ENCODE measurements around the gene ZC3H10.

The ZC3H10 gene

DNA sequence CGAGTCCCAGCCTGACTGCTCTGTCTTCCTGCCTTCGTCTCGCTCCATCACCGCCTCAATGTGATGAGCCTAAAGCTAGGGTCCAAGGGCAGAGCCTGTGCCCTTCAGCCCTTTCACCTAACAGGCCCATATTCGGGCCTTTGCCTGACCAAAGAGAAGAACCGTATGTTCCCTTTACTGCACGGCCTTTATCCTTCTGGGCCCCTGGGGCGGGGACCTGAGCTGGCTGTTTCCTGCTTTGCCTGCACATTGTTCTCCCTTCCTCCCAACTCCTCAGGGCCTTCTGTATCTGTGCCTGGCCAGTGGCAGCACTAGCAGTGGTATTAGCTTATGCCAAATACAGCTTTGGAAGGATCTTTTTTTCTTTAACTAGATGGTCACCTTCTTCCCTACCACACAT lies 25.8 kb downstream of the ZC3H10 start:
- Histone ChIP-seq H3K9me3 (ENCODE audit: low read length) (no peaks in the 10 kb centered on the region), H3K36me3 (ENCODE audit: insufficient read depth, low read length) (peaks cover 53% of the 10 kb centered on the region), H3K27me3 (ENCODE audit: insufficient read depth, low read length) (no peaks in the 10 kb centered on the region)

DNA sequence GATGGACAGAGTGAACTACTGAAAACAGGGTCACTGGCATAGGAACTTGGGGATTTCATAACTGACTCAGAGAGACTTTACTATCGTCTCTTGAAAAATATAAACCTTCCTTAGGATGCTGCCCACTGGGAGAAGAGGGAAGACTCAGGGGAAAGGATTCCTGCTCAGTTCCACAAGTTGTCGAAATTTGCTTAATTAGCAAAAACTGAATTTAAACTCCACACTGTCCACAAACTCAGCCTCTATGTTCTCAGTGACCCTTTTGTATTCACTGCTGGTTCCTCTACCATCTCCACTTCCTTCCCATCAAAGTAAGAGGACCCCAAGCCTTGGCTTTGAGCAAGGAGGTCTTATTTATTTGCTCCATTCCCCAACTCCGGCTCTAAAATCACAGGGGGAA lies 27.2 kb downstream of the ZC3H10 start:
- Histone ChIP-seq H3K27me3 (ENCODE audit: insufficient read depth, low read length) (no peaks in the 10 kb centered on the region), H3K36me3 (ENCODE audit: insufficient read depth, low read length) (peaks cover 45% of the 10 kb centered on the region)

More for the DNA sequence above, 25.8 kb downstream of the ZC3H10 start:
- Histone ChIP-seq H3K4me3 (ENCODE audit: low read length) (no peak overlapping the region), H2AFZ (ENCODE audit: low read depth, low read length) (no peak overlapping the region), H3K4me1 (ENCODE audit: insufficient read depth, low read length) (no peaks in the 10 kb centered on the region)

DNA sequence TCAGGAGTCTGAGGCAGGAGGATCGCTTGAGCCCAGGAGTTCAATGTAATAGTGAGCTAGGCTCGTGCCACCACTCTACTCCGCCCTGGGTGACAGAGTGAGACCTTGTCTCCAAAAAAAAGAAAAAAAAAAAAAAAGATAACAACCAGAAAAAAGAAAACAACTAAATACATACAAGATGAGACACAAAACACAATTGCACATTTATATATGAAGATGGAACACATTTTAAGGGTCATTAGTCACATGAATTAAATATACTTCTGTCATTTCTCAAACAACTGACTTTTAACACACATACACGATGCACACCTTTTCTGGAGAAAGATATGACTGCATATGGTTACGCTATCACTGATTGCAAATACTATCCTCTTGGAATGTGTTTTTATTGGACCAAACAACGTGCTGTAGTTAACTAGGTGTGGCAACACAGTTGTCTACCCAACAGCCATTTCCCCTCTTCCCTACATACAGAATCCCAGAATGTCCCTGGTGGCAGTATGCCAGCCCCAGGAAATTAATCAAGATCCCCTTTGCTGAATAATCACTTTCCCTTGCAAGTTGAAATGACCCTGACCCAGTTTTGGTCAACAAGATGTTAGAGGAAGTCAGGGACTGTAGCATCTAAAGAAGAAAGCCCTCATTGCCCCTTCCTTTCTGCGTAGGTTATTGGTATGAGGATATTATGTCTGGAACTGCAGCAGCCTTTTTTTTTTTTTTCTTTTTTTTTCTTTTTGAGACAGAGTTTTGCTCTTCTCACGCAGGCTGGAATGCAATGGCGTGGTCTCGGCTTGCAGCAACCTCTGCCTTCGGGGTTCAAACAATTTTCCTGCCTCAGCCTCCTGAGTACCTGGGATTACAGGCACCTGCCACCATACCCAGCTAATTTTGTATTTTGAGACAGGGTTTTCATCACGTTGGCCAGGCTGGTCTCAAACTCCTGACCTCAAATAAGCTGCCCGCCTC lies 28.7 kb downstream of the ZC3H10 start:
- Histone ChIP-seq H3K9me3 (ENCODE audit: low read length) (no peaks in the 10 kb centered on the region), H3K27me3 (ENCODE audit: insufficient read depth, low read length) (no peaks in the 10 kb centered on the region), H3K4me3 (ENCODE audit: low read length) (no peak overlapping the region), H2AFZ (ENCODE audit: low read depth, low read length) (no peak overlapping the region), H3K36me3 (ENCODE audit: insufficient read depth, low read length) (peaks cover 36% of the 10 kb centered on the region), H3K4me1 (ENCODE audit: insufficient read depth, low read length) (peaks cover 6% of the 10 kb centered on the region)

More for the DNA sequence above, 27.2 kb downstream of the ZC3H10 start:
- Histone ChIP-seq H2AFZ (ENCODE audit: low read depth, low read length) (no peak overlapping the region), H3K4me3 (ENCODE audit: low read length) (no peak overlapping the region), H3K4me1 (ENCODE audit: insufficient read depth, low read length) (no peaks in the 10 kb centered on the region), H3K9me3 (ENCODE audit: low read length) (no peaks in the 10 kb centered on the region)

DNA sequence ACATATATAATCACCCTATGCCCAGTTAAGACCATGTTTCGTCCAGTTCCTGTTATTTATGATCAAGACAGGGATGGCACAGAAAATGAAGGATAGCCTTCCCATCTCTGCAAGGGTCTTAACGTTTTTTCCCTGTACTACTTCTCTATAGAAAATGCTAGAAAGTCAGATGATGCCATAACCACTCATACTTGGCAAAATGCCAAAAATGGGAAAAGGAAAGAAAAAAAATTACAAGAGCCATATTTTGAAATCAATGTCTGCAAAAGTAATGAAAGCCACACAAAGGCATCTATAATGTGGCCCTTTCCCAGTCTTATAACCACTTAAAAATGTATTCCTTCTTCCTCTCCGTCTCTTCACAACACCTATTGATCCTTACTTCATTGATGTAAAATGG lies 32.5 kb downstream of the ZC3H10 start:
- H3K4me1 ChIP-seq (ENCODE audit: insufficient read depth, low read length) = peaks cover 15% of the 10 kb centered on the region
- no peak overlapping the region for H3K4me3 ChIP-seq (ENCODE audit: low read length)
- H3K9me3 ChIP-seq (ENCODE audit: low read length) = no peaks in the 10 kb centered on the region
- H3K36me3 ChIP-seq (ENCODE audit: insufficient read depth, low read length) = peaks cover 8% of the 10 kb centered on the region
- H2AFZ ChIP-seq (ENCODE audit: low read depth, low read length) = no peak overlapping the region
- H3K27me3 ChIP-seq (ENCODE audit: insufficient read depth, low read length) = no peaks in the 10 kb centered on the region

DNA sequence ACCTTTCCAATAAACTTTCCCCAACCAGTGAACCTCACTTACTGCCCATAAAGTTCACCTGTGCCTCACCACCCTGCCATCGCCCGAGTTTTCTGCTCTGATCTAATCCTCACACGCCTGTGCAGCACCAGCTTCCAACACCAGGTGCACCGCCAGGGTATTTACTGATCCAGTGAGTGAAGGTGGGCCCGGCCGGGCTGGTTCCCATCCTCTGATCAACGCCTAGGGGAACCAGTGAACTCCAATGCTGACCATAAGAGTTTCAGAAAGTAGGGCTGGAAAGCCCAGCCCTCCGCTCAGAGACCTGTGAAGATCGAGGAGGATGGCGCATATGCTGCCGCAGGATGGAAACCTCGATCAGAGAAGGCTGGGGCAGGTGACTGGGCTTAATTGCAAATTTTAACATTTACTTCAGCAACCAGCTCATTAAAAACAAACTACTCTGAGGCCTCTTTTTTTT lies 33.6 kb downstream of the ZC3H10 start:
- Histone ChIP-seq H3K27me3 (ENCODE audit: insufficient read depth, low read length) (no peaks in the 10 kb centered on the region), H3K4me3 (ENCODE audit: low read length) (peak overlapping the region; percentile 93), H3K9me3 (ENCODE audit: low read length) (no peaks in the 10 kb centered on the region), H3K36me3 (ENCODE audit: insufficient read depth, low read length) (peaks cover 13% of the 10 kb centered on the region), H3K4me1 (ENCODE audit: insufficient read depth, low read length) (peaks cover 15% of the 10 kb centered on the region), H2AFZ (ENCODE audit: low read depth, low read length) (peak overlapping the region; percentile 88)

DNA sequence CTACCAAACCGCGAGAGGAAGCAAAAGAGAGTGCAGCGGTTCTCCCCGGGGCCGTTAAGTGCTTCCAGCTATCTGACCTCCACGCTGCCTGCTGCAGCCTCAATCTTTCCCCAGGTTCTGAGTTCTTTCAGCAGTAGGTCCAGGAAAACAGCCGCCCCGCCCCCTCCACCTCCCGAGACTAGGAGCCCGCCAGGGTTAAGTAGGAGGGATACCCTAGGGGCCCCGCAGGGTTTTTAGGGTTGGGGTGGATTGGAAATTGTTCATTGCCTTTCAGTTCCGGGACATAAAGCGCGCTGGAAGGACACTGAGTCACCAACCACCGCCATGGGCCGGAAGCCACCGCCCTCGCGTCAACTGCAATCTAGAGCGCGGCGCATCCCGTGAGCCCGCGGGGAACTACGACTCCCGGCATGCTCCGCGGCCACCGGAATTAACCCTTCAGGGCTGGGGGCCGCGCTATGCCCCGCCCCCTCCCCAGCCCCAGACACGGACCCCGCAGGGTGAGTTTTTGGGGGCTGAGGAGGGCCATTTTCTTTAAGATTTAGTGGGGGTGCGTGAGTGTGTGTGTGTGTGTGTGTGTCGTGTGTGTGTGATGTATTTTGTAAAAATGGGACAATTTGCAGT lies 34.2 kb downstream of the ZC3H10 start, which contains the start of gene MYL6B:
Gene MYL6B, plus strand, starts transcription at position 456 of the 624 bp plus-strand sequence. CDS start 1,332 bp downstream, outside the sequence.
- H3K36me3 ChIP-seq (ENCODE audit: insufficient read depth, low read length) = peaks cover 13% of the 10 kb centered on the region
- peak within 1 kb of the TSS; percentile 88 for H2AFZ ChIP-seq (ENCODE audit: low read depth, low read length)
- peak within 1 kb of the TSS; percentile 93 for H3K4me3 ChIP-seq (ENCODE audit: low read length)
- peaks cover 16% of the 10 kb centered on the region for H3K4me1 ChIP-seq (ENCODE audit: insufficient read depth, low read length)
- no peaks in the 10 kb centered on the region for H3K9me3 ChIP-seq (ENCODE audit: low read length)
- H3K27me3 ChIP-seq (ENCODE audit: insufficient read depth, low read length) = no peaks in the 10 kb centered on the region

DNA sequence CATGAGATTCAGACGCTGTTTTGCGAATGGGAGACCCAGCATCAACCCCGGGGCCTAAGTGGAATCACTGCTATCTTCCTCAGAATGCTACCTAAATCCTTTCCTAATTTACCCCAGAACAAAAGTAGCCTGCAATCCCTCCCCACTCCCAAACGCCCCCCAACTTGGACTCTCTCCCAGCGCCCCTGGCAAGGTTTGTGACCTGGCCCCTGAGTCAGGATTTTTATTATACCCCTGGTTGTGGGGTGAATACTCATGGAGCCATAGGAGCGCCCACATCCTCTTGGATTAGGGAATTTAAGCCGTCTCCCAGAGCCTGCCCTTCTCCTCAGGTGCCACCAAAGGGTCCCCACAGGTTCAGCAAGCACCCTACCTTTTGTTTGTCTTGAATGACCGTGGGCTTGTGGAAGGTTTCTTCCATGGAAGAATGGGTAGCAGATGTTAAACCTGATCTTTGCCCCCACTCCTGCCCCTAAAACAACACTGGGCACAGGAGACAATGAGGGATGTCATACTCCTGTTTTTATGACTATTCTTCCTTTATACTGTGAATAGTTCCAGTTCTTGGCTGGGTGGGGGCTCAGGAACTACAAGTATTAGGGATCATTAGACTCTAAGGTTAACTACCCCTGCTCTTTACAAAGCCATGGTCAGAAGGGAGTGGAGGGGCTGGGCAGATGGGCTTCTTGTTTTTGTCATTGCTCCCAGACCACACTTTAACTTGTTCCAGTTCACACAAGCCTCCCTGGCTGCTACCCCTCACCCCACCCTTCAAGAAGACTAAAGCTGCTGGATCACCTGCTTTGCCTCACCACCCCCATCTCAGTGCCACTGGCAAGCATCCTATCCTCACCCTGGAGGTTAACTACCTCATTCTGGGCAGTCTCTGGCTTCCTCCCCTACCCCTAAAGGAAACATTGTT lies 35.0 kb downstream of the ZC3H10 start:
- H3K9me3 ChIP-seq (ENCODE audit: low read length) = no peaks in the 10 kb centered on the region
- peak overlapping the region; percentile 93 for H3K4me3 ChIP-seq (ENCODE audit: low read length)
- H3K27me3 ChIP-seq (ENCODE audit: insufficient read depth, low read length) = no peaks in the 10 kb centered on the region
- H2AFZ ChIP-seq (ENCODE audit: low read depth, low read length) = peak overlapping the region; percentile 88
- H3K4me1 ChIP-seq (ENCODE audit: insufficient read depth, low read length) = peaks cover 17% of the 10 kb centered on the region
- peaks cover 13% of the 10 kb centered on the region for H3K36me3 ChIP-seq (ENCODE audit: insufficient read depth, low read length)

DNA sequence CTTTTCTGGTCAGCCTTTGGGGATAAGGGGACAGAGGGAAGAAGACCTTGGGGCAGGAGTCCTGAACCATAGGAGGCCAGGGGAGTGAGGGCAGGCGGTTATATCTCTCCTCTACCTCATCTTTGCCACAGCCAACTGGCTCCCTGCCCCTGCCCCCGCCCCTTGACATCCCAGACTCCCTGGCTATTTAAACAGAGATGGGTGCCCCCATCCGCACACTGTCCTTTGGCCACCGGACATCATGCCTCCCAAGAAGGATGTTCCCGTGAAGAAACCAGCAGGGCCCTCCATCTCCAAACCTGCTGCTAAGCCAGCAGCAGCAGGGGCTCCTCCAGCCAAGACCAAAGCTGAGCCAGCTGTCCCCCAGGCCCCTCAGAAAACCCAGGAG lies 35.6 kb downstream of the ZC3H10 start:
- Histone ChIP-seq H3K4me1 (ENCODE audit: insufficient read depth, low read length) (peaks cover 17% of the 10 kb centered on the region), H3K4me3 (ENCODE audit: low read length) (peak overlapping the region; percentile 93), H3K36me3 (ENCODE audit: insufficient read depth, low read length) (peaks cover 13% of the 10 kb centered on the region), H3K9me3 (ENCODE audit: low read length) (no peaks in the 10 kb centered on the region), H2AFZ (ENCODE audit: low read depth, low read length) (no peak overlapping the region), H3K27me3 (ENCODE audit: insufficient read depth, low read length) (no peaks in the 10 kb centered on the region)

DNA sequence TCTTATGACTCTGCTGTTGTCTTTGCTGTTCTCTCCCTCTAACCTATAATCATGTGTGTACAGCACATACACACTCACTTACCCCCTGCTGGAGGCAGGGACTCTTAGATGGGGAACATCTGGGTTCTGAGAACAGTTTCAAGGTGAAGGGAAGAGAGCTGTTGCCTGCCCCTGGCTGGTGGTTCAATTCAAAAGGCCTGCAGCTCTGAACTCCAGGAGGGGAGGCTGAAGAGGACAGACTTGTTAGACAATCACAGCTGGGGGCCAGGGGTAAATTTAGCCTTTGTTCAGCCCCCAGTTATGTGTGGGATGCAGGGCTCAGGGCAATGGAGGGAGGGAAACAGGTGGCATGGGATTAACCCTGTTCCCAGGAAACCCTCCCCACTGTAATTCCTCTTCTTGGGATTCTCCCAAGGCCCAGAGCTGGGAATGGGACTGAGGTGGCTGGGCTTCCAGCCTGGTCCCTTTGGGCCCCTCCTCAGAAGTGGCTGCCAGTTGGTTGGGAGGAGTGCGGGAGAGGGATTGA lies 36.2 kb downstream of the ZC3H10 start:
- peaks cover 15% of the 10 kb centered on the region for H3K36me3 ChIP-seq (ENCODE audit: insufficient read depth, low read length)
- H3K9me3 ChIP-seq (ENCODE audit: low read length) = no peaks in the 10 kb centered on the region
- no peak overlapping the region for H3K4me3 ChIP-seq (ENCODE audit: low read length)
- no peak overlapping the region for H2AFZ ChIP-seq (ENCODE audit: low read depth, low read length)
- no peaks in the 10 kb centered on the region for H3K27me3 ChIP-seq (ENCODE audit: insufficient read depth, low read length)
- H3K4me1 ChIP-seq (ENCODE audit: insufficient read depth, low read length) = peaks cover 19% of the 10 kb centered on the region

DNA sequence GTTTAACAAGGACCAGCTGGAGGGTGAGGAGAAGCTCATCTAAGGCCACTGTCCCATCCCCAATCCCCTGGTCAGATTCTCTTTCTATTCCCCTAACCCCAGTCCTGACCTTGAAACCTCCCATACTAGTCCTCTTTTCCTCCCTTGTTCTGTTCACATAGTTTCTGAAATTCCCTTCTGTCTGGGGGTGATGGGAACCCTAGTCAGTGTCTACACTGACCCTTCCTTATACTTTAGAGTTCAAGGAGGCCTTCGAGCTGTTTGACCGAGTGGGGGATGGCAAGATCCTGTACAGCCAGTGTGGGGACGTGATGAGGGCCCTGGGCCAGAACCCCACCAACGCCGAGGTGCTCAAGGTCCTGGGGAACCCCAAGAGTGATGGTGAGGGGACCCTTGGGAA lies 36.8 kb downstream of the ZC3H10 start:
- Histone ChIP-seq H2AFZ (ENCODE audit: low read depth, low read length) (no peak overlapping the region), H3K9me3 (ENCODE audit: low read length) (no peaks in the 10 kb centered on the region), H3K4me1 (ENCODE audit: insufficient read depth, low read length) (peaks cover 24% of the 10 kb centered on the region), H3K4me3 (ENCODE audit: low read length) (no peak overlapping the region), H3K36me3 (ENCODE audit: insufficient read depth, low read length) (peaks cover 20% of the 10 kb centered on the region), H3K27me3 (ENCODE audit: insufficient read depth, low read length) (no peaks in the 10 kb centered on the region)

DNA sequence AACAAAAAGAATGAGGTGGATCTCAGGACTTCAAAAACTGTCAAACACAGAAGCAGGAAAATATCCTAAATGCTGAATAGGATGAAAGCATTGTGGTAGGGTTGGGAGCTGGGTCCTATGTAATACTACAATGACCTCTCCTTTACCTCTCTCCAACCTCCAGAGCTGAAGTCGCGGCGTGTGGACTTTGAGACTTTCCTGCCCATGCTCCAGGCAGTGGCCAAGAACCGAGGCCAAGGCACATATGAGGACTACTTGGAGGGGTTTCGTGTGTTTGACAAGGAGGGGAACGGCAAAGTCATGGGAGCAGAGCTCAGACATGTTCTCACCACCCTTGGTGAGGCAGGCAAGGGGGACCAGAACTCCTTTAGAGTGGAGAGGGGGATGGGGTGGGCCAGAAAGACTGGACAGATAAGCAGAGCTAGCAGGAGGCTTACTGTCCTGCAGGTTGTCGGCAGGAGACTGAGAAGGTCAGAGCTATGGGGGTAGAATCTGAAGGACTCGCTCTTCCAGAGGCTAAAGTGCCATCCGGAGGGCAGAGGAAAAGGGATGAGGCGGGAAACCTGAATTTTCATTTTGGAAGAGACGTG lies 37.3 kb downstream of the ZC3H10 start:
- H3K36me3 ChIP-seq (ENCODE audit: insufficient read depth, low read length) = peaks cover 25% of the 10 kb centered on the region
- no peak overlapping the region for H2AFZ ChIP-seq (ENCODE audit: low read depth, low read length)
- no peaks in the 10 kb centered on the region for H3K9me3 ChIP-seq (ENCODE audit: low read length)
- H3K27me3 ChIP-seq (ENCODE audit: insufficient read depth, low read length) = no peaks in the 10 kb centered on the region
- no peak overlapping the region for H3K4me3 ChIP-seq (ENCODE audit: low read length)
- peaks cover 30% of the 10 kb centered on the region for H3K4me1 ChIP-seq (ENCODE audit: insufficient read depth, low read length)
